Pericardium fibroblast (primary cell): ENCODE data around the gene INPP5A. TPM values are rescaled to one million over a fixed set of nuclear protein-coding genes. Genes with fewer than 3 reads are reported as not detected.

Experiments used
- total RNA-seq: library from RNA; depleted of rRNA; stranded (reverse); fragments of >200 nt; gene quantifications from 2 replicates; pipeline ENCODE4 v1.2.3, GENCODE V29; 2015

INPP5A gene, protein sequence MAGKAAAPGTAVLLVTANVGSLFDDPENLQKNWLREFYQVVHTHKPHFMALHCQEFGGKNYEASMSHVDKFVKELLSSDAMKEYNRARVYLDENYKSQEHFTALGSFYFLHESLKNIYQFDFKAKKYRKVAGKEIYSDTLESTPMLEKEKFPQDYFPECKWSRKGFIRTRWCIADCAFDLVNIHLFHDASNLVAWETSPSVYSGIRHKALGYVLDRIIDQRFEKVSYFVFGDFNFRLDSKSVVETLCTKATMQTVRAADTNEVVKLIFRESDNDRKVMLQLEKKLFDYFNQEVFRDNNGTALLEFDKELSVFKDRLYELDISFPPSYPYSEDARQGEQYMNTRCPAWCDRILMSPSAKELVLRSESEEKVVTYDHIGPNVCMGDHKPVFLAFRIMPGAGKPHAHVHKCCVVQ
- 32.4 and 37.2 TPM in 2 replicates for total RNA-seq

DNA sequence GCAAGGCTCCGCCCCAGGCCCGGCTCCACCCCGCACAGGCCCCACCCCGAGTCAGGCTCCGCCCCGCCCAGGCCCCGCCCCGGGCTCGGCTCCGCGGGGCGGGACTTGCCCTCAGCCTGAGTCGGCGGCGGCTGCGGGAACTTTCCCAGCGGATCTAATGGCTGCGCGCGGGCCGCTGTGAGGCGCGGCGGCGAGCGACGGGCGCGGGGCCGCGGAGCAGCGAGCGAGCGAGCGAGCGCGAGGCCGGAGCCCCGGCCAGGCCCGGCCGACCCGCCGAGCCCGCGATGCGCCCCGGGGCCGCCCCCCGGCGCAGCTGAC is at the start of gene INPP5A:
Gene INPP5A, plus strand, starts transcription at position 104 of the 318 bp plus-strand sequence. CDS start 310 bp downstream, outside the sequence.

DNA sequence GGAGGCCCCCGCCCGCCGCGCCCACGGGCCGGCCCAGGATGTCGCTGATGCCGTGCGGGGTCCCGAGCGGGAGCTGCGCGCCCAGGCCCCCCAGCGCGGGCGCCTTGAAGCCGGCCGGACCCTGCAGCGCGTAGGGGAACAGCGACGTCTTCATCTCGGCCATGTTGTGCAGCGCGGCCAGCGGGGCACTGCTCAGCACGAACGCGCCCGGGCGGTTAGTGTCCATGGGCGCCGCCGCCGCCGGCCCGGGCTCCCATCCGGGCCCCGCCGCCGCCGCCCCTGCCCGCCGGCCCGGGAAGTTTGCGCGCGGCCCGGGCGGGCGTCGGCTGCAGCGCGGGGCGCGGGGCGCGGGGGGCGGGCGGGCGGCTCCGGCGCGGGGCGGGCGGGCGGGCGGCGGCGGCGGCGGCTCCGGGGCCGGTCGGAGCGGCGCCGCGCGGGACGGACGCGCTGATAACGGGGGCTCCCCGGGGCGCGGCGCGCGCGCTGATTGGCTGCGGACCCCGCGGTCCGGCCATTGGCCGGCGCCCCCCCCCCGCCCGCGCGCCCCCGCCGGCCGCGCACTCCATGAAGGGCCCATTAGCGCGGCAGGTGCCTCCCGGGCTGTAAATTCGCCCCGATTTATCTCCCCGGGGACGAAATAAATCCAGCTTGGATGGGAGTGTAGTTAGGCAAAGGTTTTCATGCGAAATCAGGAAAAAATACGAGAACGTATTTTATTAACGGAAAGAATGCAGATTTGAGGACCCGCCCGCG is 248.3 kb downstream of the INPP5A start, which contains the start of gene NKX6-2:
Gene NKX6-2, minus strand, starts transcription at position 425 of the 753 bp plus-strand sequence. Its CDS starts 199 bp downstream, at position 226.

Other genes starting within 250 kb of the INPP5A start
- 4.6 and 8.9 TPM in 2 replicates for gene STK32C, start 229.8 kb upstream of the INPP5A start, total RNA-seq
- gene LRRC27, start 205.6 kb upstream of the INPP5A start, total RNA-seq, result 7.2 and 10.0 TPM in 2 replicates
- 3.0 and 8.1 TPM in 2 replicates for gene PWWP2B, start 140.6 kb upstream of the INPP5A start, total RNA-seq
- gene NKX6-2, start 248.4 kb downstream of the INPP5A start, total RNA-seq, result not detected in 2 replicates